H4 (cell line): ENCODE results near the gene NACC2. TPM values are rescaled to one million over a fixed set of nuclear protein-coding genes. Genes with fewer than 3 reads are reported as not detected.
"Not testable (repeated sequence)": the region's sequence is repeated elsewhere in the genome, so short reads cannot be mapped to it uniquely, and the experiment has no call there.

Experiments used
- DNase-seq: peaks from one replicate; pipeline ENCODE4 v3.0.0-alpha.2; 2015; ENCODE audit warnings: low spot score
- total RNA-seq: library from RNA; depleted of rRNA; stranded (reverse); fragments of >200 nt; shearing (Covaris generic); gene quantifications from 2 replicates; pipeline ENCODE4 v1.2.3, GENCODE V29; 2014

The NACC2 gene
- total RNA-seq, 1 experiment from 2014 or later = 5.6 TPM

DNA sequence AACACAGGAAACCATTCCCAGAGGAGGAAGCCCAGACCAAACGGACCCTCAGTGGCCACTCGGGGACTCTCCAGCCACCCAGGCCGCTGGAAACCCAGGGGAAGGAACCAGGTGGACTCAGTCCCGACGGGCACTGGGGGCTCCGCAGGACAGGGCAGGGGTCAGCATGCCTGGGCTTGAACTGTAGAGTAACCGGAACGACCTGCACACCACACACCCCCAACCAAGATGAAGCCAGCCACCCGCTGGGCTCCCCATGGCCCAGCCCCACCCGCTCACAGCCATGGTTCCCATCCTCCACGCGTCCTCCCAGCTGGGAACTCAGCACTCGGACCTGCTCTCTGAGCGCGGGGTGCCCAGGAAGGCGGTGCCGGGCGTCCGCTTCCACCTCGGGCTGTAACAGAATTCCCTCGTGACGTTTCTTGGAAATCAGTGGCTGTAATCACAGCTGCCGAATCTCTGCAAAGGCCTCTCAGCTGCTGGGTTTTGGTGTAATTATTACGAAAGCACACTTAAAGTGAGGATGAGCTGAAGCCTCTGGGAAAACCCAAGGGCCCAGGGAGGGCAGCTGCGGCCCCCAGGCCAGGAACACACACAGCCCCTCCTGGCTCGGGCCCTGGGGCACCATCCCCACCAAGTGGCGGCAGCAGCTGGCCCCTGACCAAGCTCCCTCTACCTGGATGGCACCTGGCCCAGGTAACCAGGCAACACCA is 13.8 kb downstream of the NACC2 start:
- no peak for DNase-seq

DNA sequence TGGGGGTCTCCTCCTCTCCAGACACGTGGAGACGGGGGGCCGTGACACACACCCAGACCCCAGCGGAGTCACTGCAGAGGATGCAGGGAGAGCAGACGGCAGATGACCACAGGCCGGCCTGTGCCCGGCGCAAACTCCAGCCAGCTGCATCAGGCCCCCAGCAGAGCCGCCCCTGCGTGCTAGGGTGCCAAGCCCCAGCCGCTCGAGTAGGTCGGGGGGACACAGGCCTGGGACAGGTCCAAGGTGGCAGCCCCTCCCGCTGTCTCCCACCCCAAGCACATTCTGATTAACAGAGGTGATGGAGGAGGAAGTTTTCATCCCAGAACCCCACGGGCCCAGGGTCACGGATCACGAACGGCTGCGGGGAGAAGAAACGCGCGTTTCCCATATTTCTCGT is 14.4 kb downstream of the NACC2 start:
- no peak for DNase-seq

- DNase-seq = no peak
These were observed 15.2 kb downstream of the NACC2 start for GRCh38 chr9:136079916-136080246.

DNA sequence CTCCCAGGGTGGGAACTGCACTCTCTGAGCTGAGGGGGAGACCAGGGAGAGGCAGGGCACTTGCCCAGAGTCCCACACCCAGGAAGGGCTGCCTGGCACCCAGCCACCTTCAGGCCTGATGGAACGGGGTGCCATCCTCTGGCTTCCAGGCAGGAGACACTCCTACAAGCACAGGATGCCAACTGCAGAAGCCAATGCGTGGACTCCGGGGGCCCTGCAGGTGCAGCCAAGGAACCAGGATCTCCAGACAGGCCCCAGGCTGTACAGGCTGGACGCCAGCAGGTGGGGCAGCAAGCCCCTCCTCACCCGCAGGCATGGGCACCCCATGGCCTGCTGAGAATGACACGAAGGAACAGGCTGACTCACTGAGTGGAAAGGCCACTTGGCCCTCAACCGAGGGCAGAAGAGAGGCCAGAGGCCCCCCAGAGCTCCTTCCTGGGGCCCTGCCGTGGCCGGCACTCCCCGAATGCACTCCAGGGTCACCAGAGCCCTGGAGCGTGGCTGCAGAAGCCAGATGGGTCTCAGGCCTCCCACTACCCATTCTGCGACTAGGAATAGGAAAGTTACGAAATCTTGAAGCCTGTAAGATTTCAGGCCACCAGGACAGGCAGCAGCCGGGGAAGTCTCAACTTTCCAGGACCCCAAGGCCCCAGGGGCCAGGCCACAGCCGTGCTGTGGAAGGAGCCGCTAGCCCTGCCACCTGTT is 15.7 kb downstream of the NACC2 start:
- DNase-seq = no peak

DNA sequence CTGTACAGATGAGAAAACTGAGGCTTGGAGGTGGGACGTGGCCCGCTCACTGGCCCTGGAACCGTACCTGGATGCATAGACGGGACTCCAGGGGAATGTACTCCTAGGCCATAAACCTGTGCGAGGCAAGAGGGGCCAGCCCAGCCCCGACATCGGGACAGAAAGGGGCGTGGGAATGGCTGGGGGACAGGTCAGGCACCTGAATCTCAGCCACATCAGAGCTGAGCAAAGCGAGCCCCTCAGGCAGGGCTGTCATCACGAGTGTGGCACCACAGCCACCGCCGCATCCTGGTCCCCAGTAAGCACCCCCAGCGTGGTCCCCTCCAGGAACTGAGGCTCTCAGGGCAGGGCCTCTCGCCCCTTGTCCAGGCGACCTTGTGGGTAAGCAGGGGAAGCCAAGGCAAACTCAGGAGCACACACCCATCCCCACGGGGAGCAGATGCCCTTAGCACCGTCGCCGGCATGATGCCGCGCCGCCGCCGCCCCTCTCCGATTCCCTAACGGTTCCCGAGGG is 16.5 kb downstream of the NACC2 start:
- DNase-seq = no peak

DNA sequence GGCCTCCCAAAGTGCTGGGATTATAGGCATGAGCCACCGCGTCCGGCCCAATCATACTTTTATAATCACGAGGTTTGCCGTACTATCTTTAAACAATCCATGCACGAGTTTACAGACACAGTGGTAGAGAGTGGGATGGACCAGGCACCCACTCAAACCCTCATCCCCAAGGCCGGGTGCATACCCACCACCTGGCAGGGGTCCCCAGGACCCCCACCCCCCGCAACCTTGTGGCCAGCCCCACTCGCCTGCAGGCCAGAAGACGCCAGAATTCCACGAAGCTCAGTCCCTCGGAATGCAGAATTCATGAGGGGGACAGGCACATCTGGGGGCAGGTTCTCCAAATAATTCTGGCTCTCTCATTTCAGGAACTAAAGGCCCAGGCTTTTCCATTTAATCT is 17.1 kb downstream of the NACC2 start:
- DNase-seq = no peak

DNA sequence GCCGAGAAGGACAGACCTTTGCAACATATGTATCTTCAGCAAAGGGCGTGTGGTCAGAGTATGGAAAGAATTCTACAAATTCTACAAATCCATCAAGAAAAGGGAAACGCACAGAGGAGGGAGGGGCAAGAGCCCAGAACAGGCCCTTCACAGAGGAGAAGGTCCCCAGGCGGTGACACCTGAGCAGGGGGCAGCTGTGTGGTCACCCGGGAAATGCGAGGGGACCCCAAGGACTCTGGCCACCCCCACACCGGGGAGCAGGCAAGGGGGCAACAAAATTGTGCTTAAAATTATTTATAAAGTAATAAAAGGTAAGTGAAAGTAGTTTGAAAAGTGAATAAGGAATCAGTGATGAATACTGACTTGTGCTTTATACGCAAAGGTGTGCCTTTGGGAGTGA is 17.6 kb downstream of the NACC2 start:
- no peak for DNase-seq

DNA sequence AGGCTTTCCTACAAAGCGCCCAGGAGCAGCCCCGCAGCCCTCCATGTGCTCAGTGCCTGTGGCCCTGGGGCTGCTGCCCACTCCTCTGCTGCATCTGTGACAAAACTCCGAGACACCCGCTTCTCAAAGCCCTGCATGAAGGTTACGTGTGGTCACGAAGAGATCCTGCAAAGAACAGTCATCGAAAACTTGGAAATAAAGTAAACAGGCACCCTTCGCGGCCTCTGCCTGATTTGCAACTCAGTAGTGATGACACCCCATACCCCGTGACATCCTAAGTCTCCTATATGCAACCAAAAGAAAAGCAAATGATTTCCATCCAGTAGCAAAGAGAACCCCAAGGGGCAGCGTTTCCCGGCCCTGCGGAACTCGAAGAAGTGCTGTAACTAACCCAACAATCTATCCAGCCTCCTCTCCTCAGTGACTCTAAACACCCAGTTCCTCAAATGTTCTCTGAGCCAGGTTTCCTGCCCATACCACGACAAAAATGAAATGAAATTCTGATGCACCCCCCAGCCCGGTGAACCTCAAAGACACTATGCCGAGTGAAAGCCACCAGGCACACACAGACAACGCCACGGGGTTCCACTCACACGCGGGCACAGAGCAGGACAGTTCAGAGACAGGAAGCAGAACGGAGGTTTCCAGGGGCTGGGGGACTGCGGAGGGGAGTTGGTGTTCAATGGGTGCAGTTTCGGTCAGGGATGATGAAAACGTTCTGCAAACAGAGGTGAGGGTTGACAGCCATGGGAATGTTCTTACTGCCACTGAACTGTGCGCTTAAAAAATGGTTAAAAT is 19.0 kb downstream of the NACC2 start:
- DNase-seq = no peak

DNA sequence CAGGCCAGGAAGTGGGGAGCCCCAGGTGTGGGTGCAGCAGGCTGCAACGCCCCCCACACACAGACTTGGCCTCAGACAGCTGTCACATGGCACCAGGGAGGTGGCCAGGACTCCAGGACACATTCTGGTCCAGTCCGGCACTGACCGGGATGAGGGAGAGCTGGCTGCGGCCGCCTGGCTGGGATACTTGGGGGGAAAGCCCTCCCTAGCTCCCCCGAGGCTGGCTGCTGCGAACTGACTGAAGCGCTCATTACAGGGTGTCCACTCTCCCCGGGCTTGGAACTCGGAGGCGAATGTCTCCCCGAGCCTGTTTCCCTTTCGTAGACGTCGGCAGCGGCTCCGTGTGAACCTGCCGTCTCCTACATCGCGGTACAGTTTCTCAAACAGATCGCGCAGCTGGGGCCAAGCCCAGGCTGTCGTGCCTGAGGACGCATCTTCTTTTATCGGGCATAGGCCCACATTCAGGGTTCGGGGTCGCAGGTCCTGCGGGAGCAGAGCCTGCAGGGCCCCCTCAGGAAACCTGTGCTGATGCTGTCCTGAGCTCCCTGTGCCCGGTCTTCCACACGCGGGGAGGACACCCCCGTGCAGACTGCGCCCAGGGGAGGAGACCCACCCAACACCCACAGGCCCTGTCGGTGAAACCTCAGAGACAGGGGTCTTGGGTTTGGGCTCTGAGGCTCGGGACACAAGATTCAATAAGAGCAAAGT is 19.8 kb downstream of the NACC2 start:
- DNase-seq = no peak

GRCh38 chr9:136074706-136075105 is 20.4 kb downstream of the NACC2 start:
- DNase-seq = no peak

DNA sequence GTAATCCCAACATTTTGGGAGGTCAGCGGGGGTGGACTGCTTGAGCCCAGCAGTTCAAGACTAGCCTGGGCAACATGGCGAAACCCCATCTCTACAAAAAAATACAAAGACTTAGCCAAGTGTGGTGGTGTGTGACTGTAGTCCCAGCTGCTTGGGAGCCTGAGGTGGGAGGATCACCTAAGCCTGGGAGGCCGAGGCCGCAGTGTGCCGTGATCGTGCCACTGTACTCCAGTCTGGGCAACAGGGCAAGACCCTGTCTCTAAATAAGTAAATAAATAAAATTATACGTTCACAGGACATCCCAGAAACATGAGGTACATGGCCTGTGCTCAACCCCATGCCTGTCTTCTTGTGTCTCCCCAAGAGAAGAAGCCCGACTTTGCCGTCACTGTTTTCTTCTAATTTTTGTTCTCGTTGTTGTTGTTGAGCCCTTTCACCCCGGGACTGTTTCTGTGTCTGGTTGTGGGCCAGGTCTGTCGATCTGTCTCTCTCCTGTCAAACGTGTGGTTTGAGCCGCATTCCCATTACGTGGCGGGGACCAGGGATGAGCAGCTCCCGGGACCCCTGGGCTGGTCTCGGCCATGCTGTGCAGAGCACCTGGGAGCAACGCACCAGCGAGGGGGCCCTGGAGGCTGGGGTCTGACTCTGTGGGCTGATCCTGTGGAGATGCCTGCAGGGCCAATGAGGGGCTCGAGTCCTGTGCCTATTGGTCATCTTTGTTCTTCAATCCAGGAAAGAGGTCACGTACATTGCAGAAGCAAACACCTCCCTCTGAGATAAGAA is 32.2 kb downstream of the NACC2 start:
- no peak for DNase-seq

GRCh38 chr9:136061916-136062315 is 33.2 kb downstream of the NACC2 start:
- DNase-seq = not testable (repeated sequence)

DNA sequence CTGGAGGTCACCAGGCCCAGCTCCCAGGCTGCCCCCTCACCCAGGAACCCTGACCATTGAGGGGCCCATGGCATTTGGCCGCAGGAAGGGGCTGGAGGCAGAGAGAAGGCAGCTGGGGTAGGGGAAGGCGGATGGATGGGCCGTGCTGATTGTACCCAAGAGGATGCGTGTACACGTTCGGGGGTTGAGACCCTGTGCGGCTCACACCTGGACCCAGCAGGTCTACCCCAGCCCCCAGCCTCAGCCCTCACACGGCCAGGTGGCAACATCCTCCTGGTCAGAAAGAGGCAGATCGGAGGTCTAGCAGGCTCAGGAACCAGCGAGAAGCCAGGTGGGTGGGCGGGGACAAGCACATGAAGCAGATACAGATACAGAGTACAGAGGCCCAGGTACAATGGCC is 33.7 kb downstream of the NACC2 start:
- DNase-seq = no peak

DNA sequence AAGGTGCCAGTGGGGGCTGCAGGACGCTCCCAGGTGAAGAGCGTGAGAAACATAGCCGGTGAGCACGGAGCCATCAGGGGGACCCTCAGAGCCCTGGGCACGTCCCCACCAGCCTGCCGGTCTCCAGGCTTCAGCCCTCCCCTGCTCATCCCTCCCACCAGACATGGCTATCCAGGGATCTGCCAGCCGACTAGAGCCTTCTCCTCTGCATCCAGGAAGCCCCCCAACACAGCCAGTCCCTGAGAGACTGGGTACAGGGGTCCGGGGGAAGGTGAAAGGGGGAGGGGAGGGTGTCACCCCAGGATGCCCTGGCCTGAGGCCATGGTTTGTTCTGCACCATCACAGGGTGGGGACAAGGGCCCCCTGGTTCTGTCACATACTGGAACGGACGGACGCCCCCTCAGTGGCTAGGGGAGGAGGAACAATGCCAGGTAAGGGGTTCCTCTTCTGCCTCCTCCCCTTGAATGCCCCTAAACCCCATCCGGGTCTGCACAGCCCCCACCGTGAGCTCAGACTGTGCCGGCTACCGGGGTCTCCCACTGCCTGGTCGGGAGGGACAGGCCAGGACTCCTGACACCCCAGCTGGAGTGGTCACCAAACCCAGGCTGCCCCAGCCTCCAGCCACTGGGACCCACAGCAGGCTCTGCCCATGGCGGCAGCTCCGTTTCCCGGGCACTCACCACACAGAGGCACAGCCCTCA is 34.3 kb downstream of the NACC2 start:
- no peak for DNase-seq

GRCh38 chr9:136059851-136060670 is 35.0 kb downstream of the NACC2 start:
- peak; percentile 90 for DNase-seq

DNA sequence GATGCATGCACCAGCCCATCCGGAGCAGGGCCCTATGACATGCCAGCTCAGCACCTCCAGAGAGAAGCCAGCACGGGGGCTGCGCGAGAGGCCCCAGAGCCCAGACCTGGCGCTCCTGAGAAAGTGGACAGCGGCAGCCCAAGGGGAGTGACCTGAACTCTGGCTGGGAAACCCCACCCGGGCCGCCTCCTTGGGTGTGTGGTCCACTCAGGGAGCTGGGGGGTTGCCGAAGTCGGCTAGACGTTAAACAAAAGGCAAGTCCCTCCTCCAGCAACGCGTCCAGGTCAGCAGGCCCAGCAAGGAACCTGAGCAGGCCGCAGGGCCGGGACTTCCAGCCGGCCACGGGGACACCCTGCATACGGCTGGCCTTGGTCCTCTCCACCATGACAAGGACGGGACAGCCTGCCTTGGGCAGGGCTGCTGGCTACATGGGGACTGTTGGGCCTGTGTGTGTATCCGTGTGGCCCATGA is 35.7 kb downstream of the NACC2 start:
- no peak for DNase-seq

GRCh38 chr9:136058801-136059302 is 36.2 kb downstream of the NACC2 start:
- DNase-seq = no peak

GRCh38 chr9:136058084-136058483 is 37.0 kb downstream of the NACC2 start:
- no peak for DNase-seq
